Ramos (cell line): ENCODE data around the gene MRGPRX4.

Source experiments
- in situ Hi-C: fragments of 300-500 bp; cut with MboI; formaldehyde crosslinking; loops from one replicate; pipeline ENCODE4 v1.14.3; 2022; ENCODE audit warnings: low sequenced_read_pairs; ENCODE audit not compliant: unreplicated experiment

The MRGPRX4 gene

DNA sequence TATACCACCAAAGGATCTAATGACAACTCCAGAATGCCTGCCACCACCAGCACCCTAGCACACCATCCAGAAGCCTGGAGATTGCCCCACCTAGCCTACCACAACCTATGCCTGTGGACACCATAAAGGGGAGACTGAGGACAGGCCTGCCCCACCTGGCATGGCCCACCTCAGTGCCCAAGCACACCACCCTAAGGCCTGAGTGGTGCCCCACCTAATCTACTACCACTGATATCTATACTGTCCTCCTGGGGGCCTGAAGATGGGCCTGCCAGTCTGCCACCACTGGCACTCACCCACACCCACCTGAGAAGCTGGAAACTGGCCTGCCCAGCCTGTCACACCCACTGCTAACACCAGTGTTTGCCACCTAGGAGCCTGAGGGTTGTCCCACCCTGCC lies 32.1 kb downstream of the MRGPRX4 start:
- in situ Hi-C loops, result no loop called here

DNA sequence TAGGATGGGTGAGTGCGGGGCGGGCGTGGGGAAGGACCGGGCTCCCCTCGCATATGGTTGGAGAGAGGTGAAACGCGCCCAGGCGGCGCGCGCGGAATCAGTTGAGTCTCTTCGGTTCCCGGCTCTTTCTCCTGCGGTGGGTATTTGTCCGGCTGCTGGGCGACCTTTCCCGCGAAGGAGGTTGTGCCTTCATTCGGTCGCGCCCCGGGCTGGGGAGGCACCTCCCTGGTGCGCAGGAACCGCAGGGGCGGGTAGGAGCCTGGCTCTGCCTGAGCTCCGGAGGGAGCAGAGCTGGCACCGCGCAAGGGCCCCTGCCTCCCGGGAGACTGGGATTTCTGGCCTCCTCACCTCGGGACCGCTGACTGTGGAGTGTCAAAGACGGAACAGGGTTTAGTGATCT lies 36.4 kb downstream of the MRGPRX4 start:
- in situ Hi-C loops, result no loop called here

DNA sequence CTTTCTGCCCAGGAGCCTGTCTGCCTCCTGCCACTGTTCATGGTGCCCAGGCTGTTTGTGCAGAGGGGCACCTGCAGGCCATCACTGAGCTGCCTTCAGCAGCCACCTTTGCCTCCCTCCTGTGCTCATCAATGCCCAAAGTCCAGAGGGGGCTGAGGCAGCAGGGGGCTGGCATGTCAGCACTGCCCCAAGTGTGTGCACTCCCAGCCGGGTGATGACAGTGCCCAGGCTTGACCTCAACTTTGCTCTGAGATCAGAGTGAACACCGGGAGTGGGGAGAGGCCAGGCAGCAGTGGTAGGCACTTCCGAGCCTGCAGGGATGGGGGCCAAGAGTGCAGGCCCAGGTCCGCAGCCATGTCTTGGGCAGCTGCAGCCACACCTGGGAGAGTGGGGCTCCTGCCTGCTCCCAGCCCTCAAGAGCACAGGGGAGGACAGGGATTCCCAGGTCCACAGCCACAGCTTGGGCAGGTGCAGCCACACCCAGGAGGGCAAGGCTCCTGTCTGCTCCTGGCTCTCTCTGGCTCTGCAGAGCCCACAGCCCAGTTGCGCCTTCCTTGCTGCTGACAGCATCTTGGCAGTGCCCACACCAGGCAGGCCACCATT lies 48.7 kb downstream of the MRGPRX4 start:
- in situ Hi-C loops, result no loop called here

DNA sequence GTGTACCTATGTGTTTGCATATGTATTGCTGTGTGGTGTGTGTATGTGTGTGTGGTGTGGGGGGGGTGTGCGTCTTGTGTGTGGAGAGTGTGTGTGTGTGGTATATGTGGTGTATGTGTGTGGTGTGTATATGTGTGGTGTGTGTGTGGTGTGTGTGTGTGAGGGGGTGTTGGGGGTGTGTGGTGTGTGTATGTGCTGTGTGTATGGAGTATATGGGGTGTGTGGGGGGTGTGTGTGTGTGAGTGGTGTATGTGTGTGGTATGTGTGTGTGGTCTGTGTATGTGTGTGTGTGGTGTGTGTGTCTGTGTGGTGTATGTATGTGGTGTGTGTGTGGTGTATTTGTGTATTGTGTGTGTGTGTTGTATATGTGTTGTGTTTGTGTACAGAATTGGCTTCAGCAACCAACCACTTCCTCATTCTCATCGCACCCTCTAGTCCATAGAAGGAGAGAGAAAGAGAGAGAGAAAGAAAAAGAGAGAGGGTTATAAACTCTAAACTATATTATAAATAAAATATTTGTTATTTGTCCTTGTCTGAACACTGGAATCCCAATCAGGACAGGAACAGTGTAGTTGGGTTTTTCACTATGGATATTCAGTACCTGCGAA lies 50.3 kb downstream of the MRGPRX4 start:
- in situ Hi-C loops, result no loop called here
